GM19351 (cell line): ENCODE results near the gene KCNG4.
"Not testable (repeated sequence)": the region's sequence is repeated elsewhere in the genome, so short reads cannot be mapped to it uniquely, and the experiment has no call there.

Source experiments
- ATAC-seq: cut with Tn5 transposase; IDR thresholded peaks from one replicate; pipeline ENCODE4 v1.9.1; 2021; ENCODE audit warnings: mild to moderate bottlenecking, moderate library complexity; ENCODE audit not compliant: unreplicated experiment

KCNG4 gene

DNA sequence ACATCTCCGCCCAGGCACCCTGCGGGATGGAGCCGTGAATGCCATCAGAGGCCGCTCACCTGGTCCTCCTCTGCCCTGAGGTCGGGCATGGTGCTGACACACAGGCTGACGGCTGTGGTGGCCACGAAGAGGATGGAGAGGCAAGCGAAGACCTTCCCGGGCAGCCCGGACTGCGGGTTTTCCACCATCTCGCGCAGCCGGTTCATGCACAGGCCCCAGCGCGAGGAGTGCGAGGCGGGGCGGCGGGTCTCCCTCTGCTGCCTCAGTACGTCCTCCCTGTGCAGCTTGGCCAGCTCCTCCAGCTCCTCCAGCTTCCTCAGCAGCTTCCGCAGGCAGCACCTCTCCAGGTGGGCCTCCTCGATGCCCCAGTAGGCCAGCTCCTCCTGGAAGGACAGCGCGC lies 3.1 kb downstream of the KCNG4 start:
- no peak for ATAC-seq

DNA sequence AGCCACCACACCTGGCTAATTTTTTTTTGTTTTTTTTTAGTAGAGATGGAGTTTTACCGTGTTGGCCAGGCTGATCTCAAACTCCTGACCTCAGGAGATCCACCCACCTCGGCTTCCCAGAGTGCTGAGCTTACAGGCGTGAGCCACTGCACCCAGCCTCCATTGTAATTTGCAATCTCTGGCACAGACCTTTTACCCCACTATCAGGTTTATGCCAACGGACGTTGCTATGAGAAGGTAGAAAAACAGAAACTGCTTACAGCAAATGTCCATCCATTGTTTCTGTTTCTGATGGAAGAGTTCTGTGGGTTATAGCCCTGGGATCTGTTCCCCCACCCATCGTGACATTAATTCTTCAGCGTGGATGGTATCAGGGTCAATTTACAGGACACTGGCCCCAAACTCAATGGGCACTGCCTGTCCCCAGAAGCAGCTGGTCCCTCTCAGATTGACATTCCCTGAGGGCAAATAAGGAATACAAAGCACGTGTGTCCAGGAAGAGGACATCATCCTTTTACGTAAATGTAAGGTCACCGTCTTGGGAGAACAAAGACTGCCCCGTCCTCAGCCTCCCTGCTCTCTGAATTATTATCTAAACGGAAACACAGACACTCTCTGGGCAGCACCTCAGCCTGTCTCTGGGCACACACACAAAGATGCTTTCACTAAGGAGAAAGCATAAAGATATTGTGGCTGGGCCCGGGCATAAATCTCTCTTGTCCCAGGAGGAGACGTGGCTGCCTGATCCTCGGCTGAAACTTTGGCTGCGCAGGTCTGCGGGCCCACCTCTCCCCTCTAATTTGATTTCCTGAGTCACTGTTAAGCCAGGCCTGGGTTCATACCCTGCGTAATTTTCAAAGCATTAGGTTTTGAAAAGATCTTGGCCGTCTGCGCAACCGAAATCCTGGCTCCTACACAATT lies 5.2 kb downstream of the KCNG4 start:
- no peak for ATAC-seq

DNA sequence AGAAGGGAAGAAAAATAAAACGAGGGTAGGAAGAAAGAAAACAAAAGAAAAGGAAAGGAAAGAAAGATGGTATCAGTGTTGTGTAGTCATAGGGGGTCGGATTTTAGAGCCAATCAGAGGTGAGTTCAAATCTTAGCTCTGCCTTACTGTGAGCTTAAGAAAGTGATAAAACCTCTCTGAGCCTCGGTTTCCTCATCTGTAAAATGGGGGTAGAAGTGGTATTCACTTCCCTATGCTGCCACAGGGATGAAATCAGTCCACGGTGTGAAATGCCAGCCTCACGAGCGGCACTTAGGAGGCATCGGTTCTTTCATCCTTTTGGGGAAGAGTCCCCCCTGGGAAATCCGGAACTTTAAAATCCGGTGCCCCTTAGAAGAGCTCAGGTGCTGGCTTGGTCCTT lies 6.1 kb downstream of the KCNG4 start:
- ATAC-seq = no peak

DNA sequence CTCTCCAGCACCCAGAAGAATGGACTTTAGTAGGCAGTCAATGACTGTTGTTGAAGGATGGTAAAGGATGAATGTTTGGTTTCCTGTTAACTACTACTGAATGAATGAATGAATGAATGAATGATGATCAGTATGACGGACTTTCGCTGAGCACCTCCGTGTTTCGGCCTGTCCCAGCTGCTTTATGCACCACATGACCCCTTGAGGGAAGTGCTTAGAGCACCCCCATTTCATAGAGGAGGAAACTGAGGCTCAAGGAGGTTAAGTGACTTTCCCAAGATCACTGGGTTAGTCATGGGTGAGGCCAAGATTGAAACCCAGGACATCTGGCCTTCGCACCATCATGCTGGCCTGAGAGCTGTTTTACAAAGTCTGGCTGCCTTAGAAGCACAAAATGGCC lies 6.8 kb downstream of the KCNG4 start:
- no peak for ATAC-seq

DNA sequence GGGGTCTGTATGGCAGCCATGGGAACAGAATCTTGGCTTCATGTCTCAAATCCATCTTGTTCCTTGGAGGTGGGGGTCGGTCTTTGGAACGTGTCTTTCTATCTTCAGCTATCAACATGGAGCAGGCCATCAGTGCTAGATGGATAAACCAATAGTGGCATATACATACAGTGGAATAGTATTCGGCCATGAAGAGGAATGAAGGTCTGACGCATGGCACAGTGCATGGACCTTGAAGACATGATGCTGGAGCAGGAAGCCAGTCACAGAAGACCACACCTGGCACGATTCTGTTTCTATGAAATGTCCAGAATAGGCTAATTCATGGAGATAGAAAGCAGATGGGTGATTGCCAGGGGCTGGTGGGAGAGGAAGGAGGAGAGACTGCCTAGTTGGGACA lies 7.8 kb downstream of the KCNG4 start:
- ATAC-seq = no peak

DNA sequence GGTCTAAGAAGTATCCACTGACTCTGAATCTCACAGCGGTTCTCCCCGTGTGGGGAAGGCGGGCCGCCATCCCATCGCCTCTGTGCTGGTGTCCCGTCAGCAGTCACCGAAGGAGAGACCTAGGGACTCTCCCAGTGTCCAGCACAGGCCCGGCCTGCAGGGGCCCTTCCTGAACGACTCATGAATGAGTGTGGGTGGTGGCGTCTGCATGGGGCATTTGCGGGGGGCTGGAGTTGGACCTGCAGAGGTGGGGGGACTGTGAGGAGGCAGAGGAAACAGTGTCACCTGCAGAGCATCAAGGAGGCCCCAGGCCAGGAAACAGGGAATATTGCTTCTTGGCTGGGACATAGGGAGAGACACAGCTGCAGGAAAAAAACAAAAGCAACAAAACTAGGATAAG lies 10.3 kb downstream of the KCNG4 start:
- no peak for ATAC-seq

DNA sequence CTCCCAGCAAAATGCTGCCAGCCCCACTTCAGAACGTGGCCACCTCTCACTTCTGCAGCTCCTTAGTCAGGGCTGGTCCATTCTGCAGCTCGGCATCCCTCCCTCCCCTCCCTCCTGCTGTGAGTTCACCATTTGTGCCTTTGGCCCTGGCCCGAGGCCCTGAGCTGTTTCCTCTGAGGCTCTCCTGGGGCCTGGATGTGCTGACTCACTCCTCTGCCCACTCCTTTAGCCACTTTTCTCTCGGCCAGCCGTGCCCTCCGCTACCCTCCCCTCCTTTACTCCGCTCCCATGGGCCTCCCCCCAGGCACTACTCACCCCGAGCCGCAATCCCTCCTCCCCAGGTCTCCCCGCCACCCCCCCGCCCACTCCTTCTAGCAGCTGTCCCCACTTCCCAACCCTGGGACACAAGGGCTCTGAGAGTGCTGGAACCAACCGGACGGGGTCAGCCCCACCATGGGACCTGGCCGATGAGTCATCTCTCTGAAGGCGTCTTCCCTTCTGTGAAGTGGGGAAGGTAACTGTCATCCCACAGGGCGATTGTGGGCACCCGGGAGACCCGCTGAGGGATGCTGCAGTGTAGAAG lies 11.5 kb downstream of the KCNG4 start:
- ATAC-seq = no peak

DNA sequence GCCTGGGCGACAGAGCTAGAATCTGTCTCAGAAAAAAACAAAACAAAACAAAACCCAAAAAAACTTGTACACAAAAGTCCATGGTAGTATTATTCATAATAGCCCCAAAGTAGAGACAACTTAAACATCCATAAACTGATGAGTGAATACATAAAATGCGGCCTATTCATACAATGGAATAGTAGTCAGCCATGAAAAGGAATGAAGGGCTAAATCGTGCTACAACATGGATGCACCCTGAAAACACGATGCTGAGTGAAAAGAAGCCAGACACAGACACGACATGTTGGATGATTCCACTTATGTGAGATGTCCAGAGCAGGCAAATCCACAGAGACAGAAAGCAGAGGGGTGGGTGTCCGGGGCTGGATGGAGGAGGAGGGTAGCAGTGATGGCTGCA lies 12.3 kb downstream of the KCNG4 start:
- ATAC-seq = no peak

DNA sequence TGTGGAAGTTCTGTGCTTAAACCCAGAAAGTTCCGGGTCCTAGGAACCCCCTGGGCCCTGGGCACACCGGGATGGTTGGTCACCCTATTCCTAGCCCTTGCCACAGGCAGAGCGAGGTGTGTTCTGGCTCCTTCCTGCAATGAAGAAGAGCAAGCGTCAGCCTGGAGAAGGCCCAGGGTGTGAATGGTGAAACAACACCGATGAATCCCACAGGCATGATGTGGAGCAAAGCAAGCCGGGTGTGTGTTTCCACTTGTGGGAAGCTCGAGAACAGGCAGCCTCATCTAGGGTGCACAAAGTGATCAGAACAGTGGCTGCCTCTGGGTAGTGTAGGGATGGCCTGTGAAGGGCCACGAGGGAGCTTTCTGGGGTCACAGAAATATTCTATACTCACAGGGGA lies 13.8 kb downstream of the KCNG4 start:
- ATAC-seq = no peak

DNA sequence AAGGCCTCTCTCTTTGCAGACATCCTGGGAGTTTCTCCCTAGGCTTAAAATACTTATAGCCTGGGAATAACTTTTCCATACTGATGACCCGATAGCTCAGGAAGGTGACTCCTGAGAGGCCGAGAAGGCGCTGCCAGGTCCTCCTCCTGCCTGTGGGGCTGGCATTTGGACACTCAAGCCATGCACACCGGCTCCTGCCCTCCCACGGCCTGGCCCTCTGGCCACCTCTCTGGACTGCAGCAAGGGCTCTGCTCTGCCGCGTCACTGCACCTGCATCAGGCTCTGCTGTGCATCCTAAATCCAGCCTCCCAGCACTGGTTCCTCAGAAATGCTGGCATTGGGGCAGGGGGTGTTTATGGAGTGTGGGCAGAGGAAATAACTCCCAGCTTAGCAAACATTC lies 14.2 kb downstream of the KCNG4 start:
- ATAC-seq = no peak

DNA sequence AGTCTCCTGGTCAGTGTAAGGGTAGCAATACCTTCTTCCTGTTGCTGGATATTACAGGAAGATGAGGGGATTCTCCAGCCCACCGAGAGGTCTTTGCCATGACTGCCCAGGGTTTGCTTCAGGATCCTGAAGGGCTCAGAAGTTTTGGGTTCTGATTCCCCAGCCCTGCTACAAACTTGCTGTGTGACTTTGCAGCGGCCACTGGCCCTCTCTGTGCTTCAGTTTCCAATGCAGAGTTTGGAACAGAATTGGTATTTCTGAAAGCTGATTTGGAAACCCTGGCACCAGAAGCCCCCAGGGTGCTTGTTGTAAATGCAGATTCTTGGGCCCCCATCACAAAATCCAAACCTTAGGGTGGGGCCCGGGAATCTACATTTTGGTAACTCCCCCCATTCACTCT lies 14.7 kb downstream of the KCNG4 start:
- no peak for ATAC-seq

DNA sequence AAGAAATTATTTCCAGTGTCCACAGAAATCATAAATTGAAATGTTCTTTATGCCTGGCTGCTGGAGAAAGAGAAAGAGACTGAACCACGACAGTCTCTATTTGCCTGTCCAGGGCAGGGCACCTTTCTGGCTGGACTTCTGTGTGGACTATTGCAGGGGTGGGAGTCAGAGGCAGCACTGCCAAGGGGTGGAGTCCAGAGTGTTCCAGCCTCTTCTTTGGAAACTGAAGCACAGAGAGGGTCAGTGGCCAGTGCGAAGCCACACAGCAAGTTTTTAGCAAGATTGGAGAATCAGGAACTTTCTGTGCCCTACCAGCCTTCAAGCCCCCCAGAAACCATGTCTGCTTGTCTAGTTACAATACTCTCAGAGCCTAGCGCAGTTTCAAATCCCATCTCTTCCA lies 15.3 kb downstream of the KCNG4 start:
- ATAC-seq = no peak

DNA sequence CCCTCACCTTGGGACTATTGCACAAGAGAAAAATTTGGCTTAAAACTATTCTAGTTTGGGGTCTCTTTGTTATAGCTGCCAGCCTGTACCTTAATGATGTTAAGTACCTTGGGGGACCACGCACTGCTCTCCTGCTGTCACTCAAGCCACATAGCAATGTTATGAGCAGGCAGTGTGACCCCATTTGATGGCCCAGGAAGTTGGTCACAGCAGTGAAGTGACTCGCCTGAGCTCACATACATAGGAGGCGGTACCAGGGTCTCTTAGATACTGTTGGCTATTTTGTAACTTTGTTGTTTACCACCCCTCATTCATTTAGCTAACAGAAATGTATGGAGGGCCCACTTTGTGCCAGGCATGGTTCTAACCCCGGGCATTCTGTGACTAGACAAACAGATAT lies 16.4 kb downstream of the KCNG4 start:
- ATAC-seq = no peak

DNA sequence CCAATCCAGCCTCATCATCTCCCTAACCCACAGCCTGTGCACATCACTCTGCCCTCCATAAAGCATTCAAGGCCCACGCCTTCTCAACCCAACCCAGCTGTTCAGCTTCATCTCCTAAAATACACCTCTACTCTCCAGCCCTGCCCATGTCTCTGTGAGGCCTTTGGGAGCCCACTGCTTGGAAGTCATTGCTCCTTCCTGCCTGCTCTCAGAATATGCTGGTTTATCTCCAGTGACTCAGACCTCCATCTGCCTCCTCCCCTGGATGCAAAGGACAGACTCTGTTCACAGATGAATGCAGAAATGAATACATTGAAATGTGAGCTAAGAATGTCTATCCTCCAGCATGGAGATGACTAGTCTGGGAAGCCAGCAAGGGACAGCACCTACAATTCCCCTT lies 19.0 kb downstream of the KCNG4 start:
- ATAC-seq = no peak

DNA sequence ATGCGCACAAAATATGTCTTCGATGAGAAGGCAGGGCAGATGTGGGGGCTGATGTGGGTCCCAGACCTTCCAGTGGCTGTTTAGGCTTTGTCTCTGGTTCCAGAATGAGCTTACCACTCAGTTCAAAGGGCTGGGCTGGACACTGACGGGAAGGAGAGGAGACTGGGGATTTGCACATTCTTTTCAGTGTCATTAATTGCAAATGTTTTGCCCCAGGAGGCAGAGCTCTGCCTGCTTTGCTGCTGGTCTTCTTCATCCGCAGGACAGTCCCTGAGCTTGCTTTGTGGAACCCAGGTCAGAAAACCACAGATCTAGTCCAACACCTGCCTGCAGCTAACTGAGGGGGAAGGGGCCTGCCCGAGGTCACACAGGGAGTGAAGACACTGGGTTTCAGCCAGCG lies 20.9 kb downstream of the KCNG4 start:
- no peak for ATAC-seq

DNA sequence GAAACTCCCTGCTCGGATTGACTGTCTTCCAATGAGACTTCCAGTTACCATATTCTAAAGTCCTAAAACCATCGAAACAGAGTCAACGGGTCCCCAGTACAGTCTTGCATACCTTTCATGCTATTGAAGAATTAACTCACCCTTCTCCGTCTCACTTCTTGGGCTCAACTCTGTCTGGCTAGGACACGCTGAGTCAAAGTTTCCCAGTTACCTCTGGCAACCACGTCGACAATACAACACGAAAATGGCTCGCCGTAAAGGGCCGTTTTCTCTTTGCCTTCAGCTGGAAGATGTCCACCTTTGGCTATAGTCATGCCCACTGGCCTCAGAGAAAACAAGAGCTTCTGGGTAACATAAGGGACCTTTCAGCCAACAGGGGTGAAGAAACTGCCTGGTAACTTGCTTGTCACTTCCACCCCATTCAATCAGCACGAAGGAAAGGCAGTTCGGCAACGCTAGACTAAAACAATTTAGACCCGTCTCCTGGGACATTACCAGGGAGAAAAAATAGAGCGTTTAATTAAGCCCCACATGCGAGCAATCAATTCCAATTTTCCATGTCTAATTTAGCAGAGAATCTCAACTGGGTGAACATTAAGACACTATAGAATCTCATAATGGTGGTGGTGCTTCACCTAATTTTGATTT lies 21.5 kb downstream of the KCNG4 start:
- ATAC-seq = no peak

DNA sequence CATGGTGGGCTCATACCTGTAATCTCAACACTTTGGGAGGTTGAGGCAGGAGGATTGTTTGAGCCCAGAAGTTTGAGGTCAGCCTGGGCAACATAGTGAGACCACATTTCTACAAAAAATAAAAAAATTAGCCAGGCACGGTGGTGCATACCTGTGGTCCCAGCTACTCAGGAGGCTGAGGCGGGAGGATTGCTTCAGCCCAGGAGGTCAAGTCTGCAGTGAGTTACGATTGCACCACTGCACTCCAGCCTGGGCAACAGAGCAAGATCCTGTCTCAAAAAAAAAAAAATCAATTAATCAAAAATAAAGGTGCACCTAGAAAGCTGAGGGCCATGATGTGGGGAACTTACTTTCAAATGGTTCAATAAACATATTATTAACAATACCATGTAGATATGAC lies 23.7 kb downstream of the KCNG4 start:
- not testable (repeated sequence) for ATAC-seq

DNA sequence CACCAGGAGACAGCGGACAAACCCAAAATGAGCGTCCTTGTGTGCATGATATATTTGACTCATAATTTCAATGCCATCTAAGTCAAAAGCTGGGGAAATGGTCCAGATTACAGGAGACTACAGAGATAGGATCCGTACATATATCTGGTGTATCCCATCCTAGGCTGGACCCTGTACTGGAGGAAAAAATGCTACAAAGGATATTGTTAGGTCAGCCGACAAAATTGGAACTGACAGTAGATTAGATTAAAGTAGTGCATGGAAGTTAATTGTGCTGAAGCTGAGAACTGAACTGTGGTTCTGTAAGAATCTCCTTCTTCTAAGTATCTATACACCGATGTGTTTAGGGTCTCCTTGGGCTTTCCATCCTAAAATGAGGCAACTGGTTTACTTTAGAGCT lies 24.3 kb downstream of the KCNG4 start:
- ATAC-seq = no peak

DNA sequence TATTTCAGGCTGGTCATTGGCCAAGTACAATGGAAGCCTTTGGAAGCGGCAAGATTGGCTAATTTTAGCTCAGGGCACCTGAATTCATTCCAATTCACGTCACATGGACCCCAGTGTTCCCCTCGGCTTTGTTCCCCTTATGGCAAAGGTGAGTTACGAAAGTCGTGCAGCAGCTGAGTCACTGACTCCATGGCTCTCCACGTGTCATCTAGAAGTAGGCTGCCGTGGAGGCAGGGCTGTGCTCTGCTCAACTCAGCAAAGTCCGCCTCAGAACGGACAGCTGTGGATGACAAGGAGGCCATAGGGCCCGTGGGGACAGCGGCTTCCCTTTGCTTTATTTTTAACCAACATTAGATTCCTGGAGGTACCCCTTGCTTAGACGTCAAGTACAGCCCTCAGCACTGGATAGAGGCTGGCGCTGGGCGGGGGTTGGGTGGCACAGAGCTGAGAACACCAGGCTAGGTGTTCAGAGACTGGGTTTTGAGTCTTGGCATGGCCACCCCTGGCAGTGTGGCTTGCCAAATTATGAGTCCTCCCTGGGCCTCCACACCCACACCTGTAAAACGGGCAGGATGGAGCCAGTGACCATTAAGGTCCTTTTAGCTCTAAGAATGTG lies 25.3 kb downstream of the KCNG4 start:
- ATAC-seq = no peak

DNA sequence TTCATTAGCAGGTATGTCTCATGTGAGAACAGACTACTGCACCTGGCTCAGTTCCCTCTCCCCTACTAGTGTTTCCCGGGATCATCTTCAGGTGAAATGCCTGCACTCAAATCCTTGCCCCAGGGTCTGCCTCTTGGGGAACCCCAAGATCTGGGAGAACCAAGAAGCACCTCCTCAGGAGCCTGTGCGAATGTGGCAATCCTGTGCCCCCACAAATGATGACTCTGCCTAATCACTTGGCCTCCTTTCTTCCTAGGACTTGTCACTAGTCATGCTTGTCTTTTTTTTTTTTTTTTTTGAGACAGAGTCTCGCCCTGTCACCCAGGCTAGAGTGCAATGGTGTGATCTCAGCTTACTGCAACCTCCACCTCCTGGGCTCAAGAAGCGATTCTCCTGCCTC lies 27.2 kb downstream of the KCNG4 start:
- ATAC-seq = no peak

DNA sequence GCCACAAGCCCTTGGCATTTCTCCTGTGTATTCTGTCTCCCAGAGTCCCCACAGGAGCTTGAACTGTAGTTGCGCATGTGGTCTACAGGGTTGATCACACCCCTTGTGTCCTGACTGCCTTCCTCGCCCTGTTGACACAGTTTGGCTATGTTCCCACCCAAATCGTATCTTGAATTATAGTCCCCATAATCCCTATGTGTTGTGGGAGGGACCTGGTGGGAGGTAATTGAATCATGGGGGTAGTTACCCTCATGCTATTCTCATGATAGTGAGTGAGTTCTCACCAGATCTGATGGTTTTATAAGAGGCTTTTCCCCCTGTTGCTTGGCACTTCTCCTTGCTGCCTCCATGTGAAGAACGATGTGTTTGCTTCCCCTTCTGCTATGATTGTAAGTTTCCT lies 27.7 kb downstream of the KCNG4 start:
- ATAC-seq = no peak

DNA sequence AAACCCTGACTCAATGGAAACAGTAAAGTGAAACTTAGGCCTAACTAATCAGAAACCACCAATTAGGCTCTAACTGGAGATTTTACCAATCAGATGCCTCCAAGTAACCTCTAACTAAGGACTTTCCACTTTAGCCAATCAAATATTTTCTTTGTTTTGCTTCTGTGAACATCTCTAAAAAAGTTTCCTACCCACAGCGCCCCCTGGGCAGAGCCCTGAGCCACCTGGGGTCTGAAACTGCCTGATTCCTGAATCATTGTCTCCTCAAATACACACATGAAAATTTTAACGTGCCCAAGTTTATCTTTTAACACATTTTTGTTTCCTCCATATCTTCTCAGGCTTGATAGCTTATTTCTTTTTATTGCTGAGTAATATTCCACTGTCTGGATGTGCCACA lies 29.8 kb downstream of the KCNG4 start:
- no peak for ATAC-seq
